ENCODE measurements around the gene CCDC183. TPM values are rescaled to one million over a fixed set of nuclear protein-coding genes. Genes with fewer than 3 reads are reported as not detected.
"Not testable (repeated sequence)": the region's sequence is repeated elsewhere in the genome, so short reads cannot be mapped to it uniquely, and the experiment has no call there.

The CCDC183 gene
- 1.1 TPM in 1 of 2 replicates, not detected in the other for total RNA-seq (2014; rRNA removed; shearing (Covaris generic); ENCODE audit: low replicate concordance)

DNA sequence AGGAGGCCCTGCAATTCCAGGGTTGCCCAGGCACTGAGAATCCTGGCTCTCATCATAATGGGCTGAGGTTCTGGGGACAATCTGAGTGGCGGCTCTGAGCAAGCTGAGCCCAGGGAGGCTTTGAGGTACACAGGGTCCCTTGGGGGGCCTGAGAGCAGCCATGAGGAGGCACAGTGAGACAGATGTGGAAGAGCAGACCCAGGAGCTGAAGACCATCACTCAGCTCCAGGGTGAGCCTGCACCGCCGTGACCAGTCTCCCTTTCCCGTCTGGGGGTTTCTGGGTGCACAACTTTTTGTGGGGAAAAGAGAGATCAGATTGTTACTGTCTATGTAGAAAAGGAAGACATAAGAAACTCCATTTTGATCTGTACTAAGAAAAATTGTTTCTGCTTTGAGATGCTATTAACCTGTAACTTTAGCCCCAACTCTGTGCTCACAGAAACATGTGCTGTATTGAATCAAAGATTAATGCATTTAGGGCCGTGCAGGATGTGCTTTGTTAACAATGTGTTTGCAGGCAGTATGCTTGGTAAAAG, at the start of gene CCDC183:
Gene CCDC183, plus strand, starts transcription at position 101 of the 537 bp plus-strand sequence. Its CDS starts 60 bp downstream, at position 161.
- in situ Hi-C loops (cut with HindIII; ENCODE audit: low pct_unique_long_range_greater_than_20kb, low sequenced_read_pairs) = no loop called here
- DNase-seq (ENCODE audit: low read depth) = no peak

DNA sequence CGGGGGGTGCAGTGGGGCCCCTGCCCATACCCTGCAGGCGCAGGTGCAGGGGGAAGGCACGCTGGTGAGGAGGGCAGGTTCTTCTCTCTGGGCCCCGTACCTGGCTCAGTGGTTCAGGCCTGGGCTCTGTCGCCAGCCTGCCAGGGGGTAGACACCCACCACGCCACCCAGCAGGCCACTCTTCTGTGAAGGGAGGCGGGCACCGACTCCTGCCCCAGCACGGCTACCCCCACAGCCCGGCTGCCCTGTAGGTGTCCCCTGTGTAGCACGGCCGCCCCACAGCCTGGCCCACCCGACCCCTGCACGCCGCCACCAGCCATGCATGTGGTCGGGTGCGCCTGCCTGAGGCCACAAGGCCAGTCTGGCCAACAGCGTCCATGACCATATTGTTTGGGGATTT, 49.5 kb upstream of the CCDC183 start:
- in situ Hi-C loops (cut with HindIII; ENCODE audit: low pct_unique_long_range_greater_than_20kb, low sequenced_read_pairs) = no loop called here
- no peak for DNase-seq (ENCODE audit: low read depth)

DNA sequence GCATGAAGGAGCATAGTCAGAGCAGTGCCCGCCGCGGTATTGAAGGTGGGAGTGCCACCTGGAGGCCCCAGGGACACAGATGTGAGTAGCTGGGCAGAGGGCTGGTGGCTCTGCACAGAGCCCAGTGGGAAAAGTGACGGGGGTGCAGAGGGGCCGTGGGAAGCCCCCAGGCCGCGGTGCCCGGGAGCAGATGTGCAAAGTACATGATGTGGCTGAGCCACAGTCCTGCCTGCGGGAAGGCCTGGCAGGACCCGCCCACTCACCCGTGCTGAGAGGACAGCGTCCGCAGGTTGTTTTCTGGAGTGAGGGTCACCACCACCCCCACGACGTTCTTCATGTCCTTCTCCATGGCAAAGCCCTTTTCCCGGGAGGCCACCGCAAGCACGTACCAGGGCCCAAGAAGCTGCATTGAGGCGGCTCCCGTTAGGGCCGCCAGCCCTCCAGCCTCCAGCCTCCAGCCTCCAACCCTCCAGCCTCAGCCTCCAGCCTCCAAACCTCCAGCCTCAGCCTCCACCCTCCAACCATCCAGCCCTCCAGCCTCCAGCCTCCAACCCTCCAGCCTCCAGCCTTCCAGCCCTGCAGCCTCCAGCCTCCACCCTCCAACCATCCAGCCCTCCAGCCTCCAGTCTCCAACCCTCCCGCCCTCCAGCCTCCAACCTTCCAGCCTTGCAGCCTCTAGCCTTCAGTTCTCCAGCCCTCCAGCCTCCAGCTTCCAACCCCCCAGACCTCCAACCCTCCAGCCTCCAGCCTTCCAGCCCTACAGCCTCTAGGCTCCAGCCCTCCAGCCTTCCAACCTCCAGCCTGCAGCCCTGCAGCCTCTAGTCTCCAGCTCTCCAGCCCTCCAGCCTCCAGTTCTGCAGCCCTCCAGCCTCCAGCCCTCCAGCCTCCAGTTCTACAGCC, 48.7 kb upstream of the CCDC183 start:
- no peak for DNase-seq (ENCODE audit: low read depth)
- in situ Hi-C loops (cut with HindIII; ENCODE audit: low pct_unique_long_range_greater_than_20kb, low sequenced_read_pairs) = no loop called here

DNA sequence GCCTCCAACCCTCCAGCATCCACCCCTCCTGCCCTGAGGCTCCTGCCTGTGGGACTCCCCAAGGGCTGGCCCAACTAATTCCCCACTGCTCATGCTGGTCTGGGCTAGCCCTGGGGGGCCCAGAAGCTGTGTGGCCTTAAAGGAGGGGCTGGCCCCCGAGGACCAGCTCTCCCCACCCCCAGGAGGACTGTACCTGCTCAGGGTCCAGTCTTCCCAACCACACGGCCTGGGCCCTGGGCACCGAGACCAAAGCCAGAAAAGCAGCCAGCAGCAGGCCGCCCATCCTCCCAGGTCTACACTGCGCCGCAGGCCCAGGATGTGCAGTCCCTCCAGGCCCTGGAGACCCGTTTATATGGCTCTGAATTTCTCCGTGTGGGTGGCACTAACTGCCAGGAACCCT, 47.9 kb upstream of the CCDC183 start, which contains the start of gene LCN6:
Gene LCN6, minus strand, starts transcription at position 325 of the 400 bp plus-strand sequence. Its CDS starts 42 bp downstream, at position 283.
- no peak for DNase-seq (ENCODE audit: low read depth)
- in situ Hi-C loops (cut with HindIII; ENCODE audit: low pct_unique_long_range_greater_than_20kb, low sequenced_read_pairs) = no loop called here

DNA sequence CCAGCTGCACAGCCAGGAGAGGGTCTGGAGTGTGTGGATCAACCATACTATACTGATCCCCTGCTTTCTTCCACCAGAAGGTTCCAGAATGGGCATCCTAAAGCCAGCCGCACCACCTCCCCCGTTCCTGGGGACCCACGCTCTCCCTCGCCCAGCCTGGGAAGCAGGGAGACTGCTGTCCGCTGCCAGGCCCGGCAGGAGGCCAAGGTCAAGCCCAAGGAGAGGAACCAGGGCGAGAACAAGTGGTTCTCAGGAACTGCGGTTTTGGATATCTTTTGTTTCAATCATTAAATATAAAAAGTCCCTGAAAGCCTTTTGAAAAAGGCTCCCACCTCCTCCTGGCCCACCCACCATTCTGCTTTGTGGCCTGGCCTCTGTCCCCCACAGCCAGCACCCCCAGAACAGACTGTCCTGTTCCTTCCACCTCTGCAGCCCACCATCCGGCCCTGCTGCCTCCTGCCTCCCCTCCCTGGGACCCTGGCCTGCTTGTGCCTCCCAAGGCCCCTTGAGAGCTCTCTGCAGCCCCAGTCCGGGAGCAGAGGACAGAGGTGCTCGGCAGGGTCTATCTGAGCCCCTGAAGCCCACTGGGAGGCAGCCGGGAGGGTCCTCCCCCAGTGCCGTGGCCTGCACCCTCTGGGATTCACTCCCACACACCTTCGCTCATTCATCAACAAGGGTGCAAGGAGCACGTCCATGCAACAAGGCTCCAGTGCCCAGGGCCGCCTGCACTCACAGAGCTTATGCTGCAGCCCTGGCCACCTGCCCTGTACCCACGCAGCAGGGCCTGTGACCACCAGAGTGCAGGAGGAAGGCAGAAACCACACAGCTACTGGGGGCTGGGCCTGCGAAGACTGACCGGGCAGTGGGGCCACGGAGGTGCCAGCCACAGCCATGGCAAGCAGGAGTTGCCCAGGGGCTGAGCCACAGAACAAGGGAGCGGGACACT, 47.2 kb upstream of the CCDC183 start:
- in situ Hi-C loops (cut with HindIII; ENCODE audit: low pct_unique_long_range_greater_than_20kb, low sequenced_read_pairs) = no loop called here
- no peak for DNase-seq (ENCODE audit: low read depth)

DNA sequence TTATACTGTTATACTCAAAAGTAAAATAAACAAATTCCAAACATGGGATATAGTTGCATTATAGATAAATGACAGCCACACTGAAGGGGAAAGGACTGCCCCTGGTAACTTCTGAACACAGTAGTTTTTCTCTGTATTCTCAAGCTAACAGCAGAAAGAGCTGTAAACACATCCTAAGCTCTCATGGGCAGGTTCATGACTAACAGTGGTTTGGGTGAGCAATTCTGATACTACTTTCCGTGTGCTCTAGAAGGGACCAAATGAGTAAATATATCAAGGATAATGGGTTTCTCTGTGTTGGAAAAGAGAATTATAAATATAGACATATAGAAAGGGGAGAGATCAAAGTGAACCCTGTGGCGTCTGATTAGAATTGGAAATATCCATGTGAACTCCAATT, 45.6 kb upstream of the CCDC183 start:
- in situ Hi-C loops (cut with HindIII; ENCODE audit: low pct_unique_long_range_greater_than_20kb, low sequenced_read_pairs) = no loop called here
- no peak for DNase-seq (ENCODE audit: low read depth)

DNA sequence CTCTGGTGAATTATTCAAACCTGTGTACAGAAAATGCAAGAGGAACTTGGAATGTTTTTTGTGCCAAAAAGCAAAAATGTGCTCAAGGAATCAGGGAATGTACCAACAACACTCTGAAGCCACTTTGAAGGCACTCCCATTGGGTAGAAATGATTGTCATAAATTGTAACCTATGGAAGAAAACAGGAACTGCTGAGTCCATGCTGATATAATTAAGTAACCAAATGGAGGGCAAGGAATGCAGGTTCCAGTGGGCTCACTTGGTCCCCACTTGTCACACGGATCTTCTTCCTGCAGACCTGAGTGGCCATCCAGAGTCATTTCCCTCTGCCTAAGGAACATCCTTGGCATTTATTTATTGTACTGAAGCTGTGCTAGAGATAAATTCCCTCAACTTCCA, 44.9 kb upstream of the CCDC183 start:
- no peak for DNase-seq (ENCODE audit: low read depth)
- in situ Hi-C loops (cut with HindIII; ENCODE audit: low pct_unique_long_range_greater_than_20kb, low sequenced_read_pairs) = no loop called here

DNA sequence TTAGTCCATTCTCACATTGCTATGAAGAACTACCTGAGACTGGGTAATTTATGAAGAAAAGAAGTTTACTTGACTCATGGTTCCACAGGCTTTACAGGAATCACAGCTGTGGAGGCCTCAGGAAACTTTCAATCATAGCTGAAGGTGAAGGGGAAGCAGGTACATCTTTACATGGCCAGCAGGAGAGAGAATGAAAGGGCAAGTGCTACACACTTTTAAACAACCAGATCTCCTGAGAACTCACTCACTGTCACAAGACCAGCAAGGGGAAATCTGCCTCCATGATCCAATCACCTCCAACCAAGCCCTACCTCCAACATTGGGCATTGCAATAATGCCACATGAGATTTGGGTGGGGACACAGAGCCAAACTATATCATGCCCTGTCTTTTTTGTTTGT, 44.3 kb upstream of the CCDC183 start:
- in situ Hi-C loops (cut with HindIII; ENCODE audit: low pct_unique_long_range_greater_than_20kb, low sequenced_read_pairs) = no loop called here
- DNase-seq (ENCODE audit: low read depth) = no peak

DNA sequence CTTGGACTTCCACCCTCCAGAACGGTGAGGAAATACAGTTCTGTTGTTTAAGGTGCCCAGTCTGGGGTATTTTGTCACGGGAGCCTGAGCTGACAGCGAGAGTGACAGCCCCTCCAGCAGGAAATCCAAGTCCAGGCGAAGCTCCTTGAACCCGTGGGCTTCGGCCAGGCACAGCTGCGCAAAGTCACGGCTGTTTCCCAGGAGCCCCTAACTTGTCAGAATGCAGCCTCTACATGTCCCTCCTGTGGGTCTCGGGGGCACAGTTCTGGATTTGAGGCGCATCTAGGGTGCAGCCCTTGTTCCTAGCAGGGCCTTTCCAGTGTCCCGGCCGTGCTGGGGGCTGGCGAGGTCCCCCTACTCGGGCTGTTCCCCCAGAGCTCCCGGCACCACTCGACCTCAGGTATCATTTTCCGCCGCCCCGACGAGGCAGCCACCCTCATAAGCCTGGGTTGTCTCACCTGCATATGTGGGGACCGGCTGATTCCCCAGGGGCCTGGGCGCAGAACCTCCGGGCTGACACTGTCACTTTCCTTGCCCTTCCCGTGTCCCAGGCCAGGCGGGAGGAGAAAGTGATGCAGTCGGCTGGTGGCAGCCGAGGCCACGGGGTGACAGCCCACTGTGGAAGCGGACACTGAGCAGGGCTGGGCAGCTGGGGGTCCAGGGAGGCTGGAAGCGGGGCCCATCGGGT, 42.6 kb upstream of the CCDC183 start:
- in situ Hi-C loops (cut with HindIII; ENCODE audit: low pct_unique_long_range_greater_than_20kb, low sequenced_read_pairs) = no loop called here
- no peak for DNase-seq (ENCODE audit: low read depth)

DNA sequence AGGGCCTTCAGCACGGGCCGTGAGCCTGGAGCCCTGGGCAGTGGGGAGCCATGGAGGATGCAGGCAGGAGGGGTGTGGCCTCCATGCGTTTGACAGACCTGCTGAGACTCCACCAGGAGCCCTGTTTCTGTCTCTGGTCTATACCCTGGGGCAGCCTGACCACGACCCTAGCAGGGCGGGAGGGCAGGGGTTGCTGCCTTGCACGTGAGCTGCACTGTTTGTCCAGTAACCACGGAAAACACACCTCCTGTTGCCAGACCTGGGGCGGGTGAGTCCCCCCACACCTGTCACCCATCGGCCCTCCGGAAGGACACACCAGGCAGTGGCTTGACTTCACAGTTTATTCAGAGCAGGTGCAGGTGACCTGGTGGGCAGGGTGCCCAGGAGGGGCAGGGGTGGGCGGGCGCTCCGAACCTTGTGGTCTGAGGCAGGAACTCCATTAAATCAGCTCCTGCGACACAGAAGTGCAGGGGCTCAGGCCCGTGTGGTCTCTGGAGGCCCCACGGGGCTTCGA, 42.0 kb upstream of the CCDC183 start:
- in situ Hi-C loops (cut with HindIII; ENCODE audit: low pct_unique_long_range_greater_than_20kb, low sequenced_read_pairs) = no loop called here
- DNase-seq (ENCODE audit: low read depth) = no peak

DNA sequence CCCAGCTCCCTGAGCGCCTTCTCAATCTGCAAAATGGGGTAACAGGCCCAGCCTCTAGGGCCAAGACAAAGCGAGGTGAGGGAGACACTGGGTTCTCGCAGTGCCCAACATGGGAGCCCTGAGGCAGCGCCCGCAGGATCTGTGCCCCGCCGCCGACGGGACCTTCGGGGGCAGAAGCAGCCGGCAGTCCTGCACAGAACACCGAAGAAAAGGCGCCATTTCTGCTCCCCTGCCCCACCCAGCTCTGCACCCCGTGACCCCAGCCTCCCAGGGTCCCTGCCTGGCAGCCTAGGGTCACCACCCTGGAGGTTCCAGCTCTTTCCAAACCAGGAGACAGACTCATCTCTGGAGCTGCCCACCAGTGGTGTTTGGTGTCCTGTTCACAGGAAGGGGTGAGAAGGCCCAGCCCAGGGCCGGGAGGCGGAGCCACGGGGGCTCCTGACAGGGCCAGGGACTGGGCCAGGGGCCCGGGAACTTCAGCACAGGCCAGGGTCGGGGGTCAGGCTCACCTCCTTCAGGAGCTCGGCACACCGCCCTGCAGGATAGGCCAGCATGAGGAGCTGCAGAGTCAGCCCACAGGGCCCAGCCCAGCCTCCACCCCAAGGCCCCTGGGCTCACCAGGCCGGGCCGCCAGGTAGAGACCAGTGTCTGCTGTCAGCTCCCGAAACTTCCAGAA, 41.4 kb upstream of the CCDC183 start:
- DNase-seq (ENCODE audit: low read depth) = no peak
- in situ Hi-C loops (cut with HindIII; ENCODE audit: low pct_unique_long_range_greater_than_20kb, low sequenced_read_pairs) = no loop called here

DNA sequence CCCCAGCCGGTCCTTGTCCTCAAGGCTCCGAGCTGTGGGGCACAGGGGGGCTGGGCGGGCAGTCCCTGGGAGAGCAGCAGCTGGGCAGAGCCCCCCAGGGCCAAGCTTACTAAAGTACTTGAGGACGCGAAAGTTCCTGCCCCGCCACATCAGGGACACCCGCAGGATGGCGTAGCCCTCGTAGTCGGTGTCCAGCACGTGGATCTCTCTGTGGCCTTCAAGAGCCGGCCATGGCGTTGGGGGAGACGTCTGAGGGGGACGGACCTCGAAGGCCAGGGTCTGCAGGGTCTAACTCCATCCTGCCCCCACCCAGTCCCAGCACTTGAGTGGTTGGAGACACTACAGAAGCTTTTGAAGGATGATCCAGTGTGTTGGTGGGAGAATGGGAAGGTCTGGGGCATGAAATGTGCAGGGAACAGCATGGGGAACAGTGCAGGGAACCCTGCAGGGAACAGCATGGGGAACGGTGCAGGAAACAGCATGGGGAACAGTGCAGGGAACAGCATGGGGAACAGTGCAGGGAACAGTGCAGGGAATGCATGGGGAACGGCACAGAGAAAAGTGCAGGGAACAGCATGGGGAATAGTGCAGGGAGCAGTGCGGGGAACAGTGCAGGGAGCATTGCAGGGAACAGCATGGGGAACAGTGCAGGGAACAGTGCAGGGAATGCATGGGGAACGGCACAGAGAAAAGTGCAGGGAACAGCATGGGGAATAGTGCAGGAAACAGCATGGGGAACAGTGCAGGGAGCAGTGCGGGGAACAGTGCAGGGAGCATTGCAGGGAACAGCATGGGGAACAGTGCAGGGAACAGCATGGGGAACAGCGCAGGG, 40.6 kb upstream of the CCDC183 start:
- in situ Hi-C loops (cut with HindIII; ENCODE audit: low pct_unique_long_range_greater_than_20kb, low sequenced_read_pairs); DNase-seq (ENCODE audit: low read depth): not testable (repeated sequence)

DNA sequence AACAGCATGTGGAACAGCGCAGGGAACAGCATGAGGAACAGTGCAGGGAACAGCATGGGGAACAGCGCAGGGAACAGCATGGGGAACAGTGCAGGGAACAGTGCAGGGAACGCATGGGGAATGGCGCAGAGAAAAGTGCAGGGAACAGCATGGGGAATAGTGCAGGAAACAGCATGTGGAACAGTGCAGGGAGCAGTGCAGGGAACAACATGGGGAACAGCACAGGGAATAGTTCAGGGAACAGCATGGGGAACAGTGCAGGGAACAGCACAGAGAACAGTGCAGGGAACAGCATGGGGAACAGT, 40.1 kb upstream of the CCDC183 start:
- in situ Hi-C loops (cut with HindIII; ENCODE audit: low pct_unique_long_range_greater_than_20kb, low sequenced_read_pairs) = no loop called here
- no peak for DNase-seq (ENCODE audit: low read depth)

DNA sequence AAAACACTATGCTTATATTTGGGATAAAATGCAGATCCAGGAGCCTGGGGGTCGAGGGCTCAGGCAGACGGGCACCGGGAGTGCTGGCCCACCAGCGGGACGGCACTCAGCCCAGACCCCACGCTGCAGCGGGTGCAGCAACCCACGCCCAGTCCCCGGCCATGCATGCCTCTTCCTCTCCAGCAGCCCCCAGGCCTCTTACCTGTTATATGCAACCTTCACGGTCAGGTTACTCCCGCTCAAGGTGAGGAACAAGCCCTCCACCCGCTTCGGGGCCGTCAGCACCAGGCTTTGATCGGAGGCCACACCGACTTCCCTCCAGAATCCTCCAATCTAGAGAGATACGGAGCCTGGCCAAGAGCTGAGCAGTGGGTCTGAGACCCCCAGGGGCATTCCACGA, 39.3 kb upstream of the CCDC183 start:
- no peak for DNase-seq (ENCODE audit: low read depth)
- in situ Hi-C loops (cut with HindIII; ENCODE audit: low pct_unique_long_range_greater_than_20kb, low sequenced_read_pairs) = no loop called here

DNA sequence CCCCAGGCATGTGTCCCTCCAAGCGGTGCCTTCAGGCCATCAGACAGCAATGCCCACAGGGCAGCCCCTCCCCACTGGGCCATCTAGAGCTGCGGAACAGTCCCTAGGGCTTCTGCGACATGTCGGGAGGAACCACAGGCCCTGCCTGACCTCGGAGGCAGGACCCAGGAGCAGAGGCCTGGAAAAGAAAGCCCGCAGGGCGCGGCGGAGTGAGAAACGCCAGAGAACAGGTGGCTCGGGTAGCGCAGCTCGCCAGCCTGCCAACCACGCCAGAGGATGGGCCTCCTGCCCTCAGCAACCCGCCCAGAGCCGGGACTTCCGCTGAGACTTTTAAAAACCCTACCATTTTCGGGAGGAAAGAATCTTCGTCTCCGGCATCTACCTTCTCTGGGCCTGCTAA, 38.8 kb upstream of the CCDC183 start:
- DNase-seq (ENCODE audit: low read depth) = no peak
- in situ Hi-C loops (cut with HindIII; ENCODE audit: low pct_unique_long_range_greater_than_20kb, low sequenced_read_pairs) = no loop called here

DNA sequence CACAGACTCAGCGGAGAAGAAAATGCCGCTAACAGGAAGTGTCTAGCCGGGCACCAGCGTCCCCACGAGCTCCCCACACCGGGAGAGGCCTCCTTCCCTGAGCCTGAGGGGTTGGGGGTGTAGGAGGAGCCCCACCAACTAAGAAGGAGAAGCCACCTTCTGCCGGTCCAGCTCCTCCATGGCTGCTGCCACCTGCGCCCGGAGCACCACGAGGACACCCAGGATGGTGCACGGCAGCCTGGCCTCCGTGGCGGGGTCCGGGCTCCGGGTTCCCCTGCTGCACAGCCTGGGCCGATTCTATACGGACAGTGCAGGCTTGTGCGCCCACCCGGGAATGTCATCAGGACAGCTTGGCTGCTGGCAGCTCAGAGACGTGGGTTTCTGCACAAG, 38.4 kb upstream of the CCDC183 start:
- in situ Hi-C loops (cut with HindIII; ENCODE audit: low pct_unique_long_range_greater_than_20kb, low sequenced_read_pairs) = no loop called here
- DNase-seq (ENCODE audit: low read depth) = no peak

DNA sequence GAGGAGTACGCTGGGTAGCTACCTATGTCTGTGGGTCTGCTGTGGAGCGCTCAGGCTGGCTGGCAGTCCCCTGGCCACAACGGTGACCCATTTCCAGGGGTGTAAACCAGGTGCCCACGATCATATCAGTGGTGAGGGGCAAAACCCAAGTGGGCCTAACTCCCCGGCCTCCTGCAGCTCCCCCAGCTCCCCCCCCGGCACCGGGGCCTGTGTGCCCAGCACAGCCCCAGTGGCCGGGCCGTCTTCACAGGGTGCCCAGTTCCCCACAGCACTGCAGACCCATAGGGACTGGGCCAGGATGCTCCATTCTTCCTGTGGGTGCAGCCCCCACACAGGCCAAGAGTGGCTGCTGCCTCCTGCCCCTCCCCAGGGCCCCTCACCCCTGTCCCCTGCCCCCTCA, 37.1 kb upstream of the CCDC183 start:
- in situ Hi-C loops (cut with HindIII; ENCODE audit: low pct_unique_long_range_greater_than_20kb, low sequenced_read_pairs) = no loop called here

More for the DNA sequence above, 37.1 kb upstream of the CCDC183 start:
- no peak for DNase-seq (ENCODE audit: low read depth)
